ENCODE results near the gene S100A2.

GRCh38 chr1:153577138-153577537 is 11.5 kb upstream of the S100A2 start:
- TF ChIP-seq CTCF (IDR thresholded peaks at IDR 0.05) (no peak), POLR2A (IDR thresholded peaks at IDR 0.05) (no peak)

All from right lobe of liver (tissue), 4 donors.